ENCODE results near the gene KIF3C. TPM values are rescaled to one million over a fixed set of nuclear protein-coding genes. Genes with fewer than 3 reads are reported as not detected.

The KIF3C gene
- total RNA-seq, 1 donor from 2014 or later: 13.2 TPM

GRCh38 chr2:25981596-25982272, 563 bp downstream of the KIF3C start:
- peaks cover 27% of the 10 kb centered on the region for H3F3A ChIP-seq (ENCODE audit: low read depth)
- Mint-ChIP-seq H3K27ac (no peak overlapping the region), H3K4me3 (peak overlapping the region; percentile 88), H3K4me1 (peaks cover 49% of the 10 kb centered on the region), H3K27me3 (ENCODE audit: insufficient read depth, low read depth) (peaks cover 21% of the 10 kb centered on the region), H3K36me3 (peaks cover 8% of the 10 kb centered on the region), H3K9me3 (no peaks in the 10 kb centered on the region)
- H4K20me1 ChIP-seq (ENCODE audit: low read depth): peaks cover 24% of the 10 kb centered on the region
- peak; percentile 81 for DNase-seq (ENCODE audit: low spot score)
- peak overlapping the region; percentile 91 for H2AFZ ChIP-seq (replicated peaks)
- H3K27ac ChIP-seq: peak overlapping the region; percentile 26
- H3K36me3 ChIP-seq: no peaks in the 10 kb centered on the region
- H3K9ac ChIP-seq: peak overlapping the region; percentile 11
- no peaks in the 10 kb centered on the region for H3K9me3 ChIP-seq (ENCODE audit: low read depth)
- H3K4me2 ChIP-seq: peak overlapping the region; percentile 83
- no peak for TF ChIP-seq EZH2 (IDR thresholded peaks at IDR 0.05)
- TF ChIP-seq EZH2phosphoT487 (IDR thresholded peaks at IDR 0.05): no peak
- no peaks in the 10 kb centered on the region for H3K27me3 ChIP-seq
- H3K4me3 ChIP-seq: peak overlapping the region; percentile 93
- peaks cover 20% of the 10 kb centered on the region for H3K4me1 ChIP-seq
- H3K79me2 ChIP-seq (ENCODE audit: low read depth): peaks cover 42% of the 10 kb centered on the region

- Histone ChIP-seq H4K20me1 (ENCODE audit: low read depth) (peaks cover 25% of the 10 kb centered on the region), H3K27me3 (no peaks in the 10 kb centered on the region), H3K36me3 (peaks cover 3% of the 10 kb centered on the region), H3K4me3 (peak overlapping the region; percentile 93), H3K4me1 (peaks cover 20% of the 10 kb centered on the region), H2AFZ (replicated peaks) (no peak overlapping the region), H3K27ac (no peak overlapping the region), H3K79me2 (ENCODE audit: low read depth) (peaks cover 49% of the 10 kb centered on the region), H3K4me2 (peak overlapping the region; percentile 83), H3K9ac (no peak overlapping the region), H3F3A (ENCODE audit: low read depth) (peaks cover 34% of the 10 kb centered on the region), H3K9me3 (ENCODE audit: low read depth) (no peaks in the 10 kb centered on the region)
- H3K27ac Mint-ChIP-seq: no peak overlapping the region
- H3K36me3 Mint-ChIP-seq: peaks cover 12% of the 10 kb centered on the region
- no peaks in the 10 kb centered on the region for H3K9me3 Mint-ChIP-seq
- no peak for DNase-seq (ENCODE audit: low spot score)
- TF ChIP-seq EZH2 (IDR thresholded peaks at IDR 0.05) (no peak), EZH2phosphoT487 (IDR thresholded peaks at IDR 0.05) (no peak), CTCF (IDR thresholded peaks at IDR 0.05) (no peak)
- peaks cover 54% of the 10 kb centered on the region for H3K4me1 Mint-ChIP-seq
- peaks cover 19% of the 10 kb centered on the region for H3K27me3 Mint-ChIP-seq (ENCODE audit: insufficient read depth, low read depth)
- peak overlapping the region; percentile 88 for H3K4me3 Mint-ChIP-seq
These were observed 1.3 kb downstream of the KIF3C start for GRCh38 chr2:25980951-25981350.

- no peak for DNase-seq (ENCODE audit: low spot score)
- Histone ChIP-seq H3K79me2 (ENCODE audit: low read depth) (peaks cover 51% of the 10 kb centered on the region), H3K4me1 (peaks cover 20% of the 10 kb centered on the region), H3K27ac (no peak overlapping the region), H3F3A (ENCODE audit: low read depth) (peaks cover 34% of the 10 kb centered on the region), H4K20me1 (ENCODE audit: low read depth) (peaks cover 27% of the 10 kb centered on the region), H3K36me3 (peaks cover 3% of the 10 kb centered on the region), H3K27me3 (no peaks in the 10 kb centered on the region), H2AFZ (replicated peaks) (no peak overlapping the region), H3K4me2 (peak overlapping the region; percentile 46), H3K4me3 (no peak overlapping the region), H3K9me3 (ENCODE audit: low read depth) (no peaks in the 10 kb centered on the region), H3K9ac (no peak overlapping the region)
- Mint-ChIP-seq H3K9me3 (no peaks in the 10 kb centered on the region), H3K27me3 (ENCODE audit: insufficient read depth, low read depth) (peaks cover 21% of the 10 kb centered on the region), H3K27ac (no peak overlapping the region), H3K36me3 (peaks cover 14% of the 10 kb centered on the region), H3K4me3 (peak overlapping the region; percentile 65), H3K4me1 (peaks cover 55% of the 10 kb centered on the region)
- TF ChIP-seq CTCF (IDR thresholded peaks at IDR 0.05): no peak
- no peak for TF ChIP-seq EZH2phosphoT487 (IDR thresholded peaks at IDR 0.05)
- no peak for TF ChIP-seq EZH2 (IDR thresholded peaks at IDR 0.05)
These were observed 2.0 kb downstream of the KIF3C start for GRCh38 chr2:25980076-25980887.
